HepG2 (cell line): Measurements from ENCODE around the gene PELI1. TPM values are rescaled to one million over a fixed set of nuclear protein-coding genes. Genes with fewer than 3 reads are reported as not detected.

Experiments used
- HMG20B ChIP-seq: conservative IDR thresholded peaks from 2 replicates; pipeline ENCODE4 v1.6.1; 2016; ENCODE audit warnings: missing genetic modification reagents, missing compliant biosample characterization
- HOXA5 ChIP-seq: sonication (generic); formaldehyde crosslinking; IDR thresholded peaks from 2 replicates; pipeline ENCODE4 v1.4.0; 2020; ENCODE audit warnings: missing genetic modification reagents
- REPIN1 ChIP-seq: sonication (generic); formaldehyde crosslinking; IDR thresholded peaks from 2 replicates; pipeline ENCODE4 v1.8.0; 2022; ENCODE audit warnings: missing genetic modification reagents, low read depth, mild to moderate bottlenecking, borderline replicate concordance
- SNAPC4 ChIP-seq: sonication (generic); formaldehyde crosslinking; IDR thresholded peaks from 2 replicates; pipeline ENCODE4 v1.4.0; 2020; ENCODE audit warnings: mild to moderate bottlenecking, missing genetic modification reagents
- ZNF44 ChIP-seq: sonication (generic); formaldehyde crosslinking; IDR thresholded peaks from 2 replicates; pipeline ENCODE4 v1.5.1; 2020; ENCODE audit warnings: mild to moderate bottlenecking, missing genetic modification reagents
- ZNF747 ChIP-seq: sonication (generic); formaldehyde crosslinking; IDR thresholded peaks from 2 replicates; pipeline ENCODE4 v1.8.1; 2023; ENCODE audit warnings: missing genetic modification reagents, mild to moderate bottlenecking, borderline replicate concordance
- polyA plus RNA-seq, 8 experiments: library from polyadenylated mRNA; depleted of rRNA in 3 of 8; stranded (reverse) in 7 of 8; unstranded in 1 of 8; fragments of >200 nt; fragmentation: Illumina TruSeq in 4 of 8; extraction: Trizol in 4 of 8; gene quantifications; 2 replicates each; pipeline versions ENCODE4 v1.2.1 to v1.2.3, GENCODE V29; 2011 to 2016; ENCODE audit warnings: low read depth in 4 of 8, missing spikeins in 1 of 8, mixed read lengths in 1 of 8; ENCODE audit not compliant: insufficient read depth in 1 of 8
- total RNA-seq, 5 experiments: library from RNA; depleted of rRNA; stranded (reverse); fragments of >200 nt; fragmentation: Illumina TruSeq; extraction: Trizol; gene quantifications; 2 replicates each; pipeline ENCODE4 v1.2.3, GENCODE V29; 2016; ENCODE audit warnings: low read depth in 1 of 5
- TF ChIP-seq, protein P1 (sequence below): IDR thresholded peaks from 2 replicates; pipeline ENCODE4 v1.6.1; 2016; ENCODE audit warnings: missing compliant biosample characterization, missing genetic modification reagents, borderline replicate concordance
- TF ChIP-seq, protein P2 (sequence below): sonication (generic); formaldehyde crosslinking; IDR thresholded peaks from 2 replicates; pipeline ENCODE4 v1.5.0; 2020; ENCODE audit warnings: mild to moderate bottlenecking, missing genetic modification reagents, borderline replicate concordance

The PELI1 gene
- total and polyA plus RNA-seq, 2 of the 13 experiments (the other 11 are each of a cell fraction or from before 2014, with no cell fraction given) = 12.5 to 16.2 TPM

- no peak for TF ChIP-seq SNAPC4 (CRISPR knock-in tag)
- TF ChIP-seq ZNF747 = no peak
- TF ChIP-seq, protein P1, sequence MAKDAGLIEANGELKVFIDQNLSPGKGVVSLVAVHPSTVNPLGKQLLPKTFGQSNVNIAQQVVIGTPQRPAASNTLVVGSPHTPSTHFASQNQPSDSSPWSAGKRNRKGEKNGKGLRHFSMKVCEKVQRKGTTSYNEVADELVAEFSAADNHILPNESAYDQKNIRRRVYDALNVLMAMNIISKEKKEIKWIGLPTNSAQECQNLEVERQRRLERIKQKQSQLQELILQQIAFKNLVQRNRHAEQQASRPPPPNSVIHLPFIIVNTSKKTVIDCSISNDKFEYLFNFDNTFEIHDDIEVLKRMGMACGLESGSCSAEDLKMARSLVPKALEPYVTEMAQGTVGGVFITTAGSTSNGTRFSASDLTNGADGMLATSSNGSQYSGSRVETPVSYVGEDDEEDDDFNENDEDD = no peak
- no peak for TF ChIP-seq ZNF44 (CRISPR knock-in tag)
- no peak for TF ChIP-seq HMG20B (CRISPR knock-in tag)
- TF ChIP-seq HOXA5 (CRISPR knock-in tag) = no peak
- TF ChIP-seq, protein P2, sequence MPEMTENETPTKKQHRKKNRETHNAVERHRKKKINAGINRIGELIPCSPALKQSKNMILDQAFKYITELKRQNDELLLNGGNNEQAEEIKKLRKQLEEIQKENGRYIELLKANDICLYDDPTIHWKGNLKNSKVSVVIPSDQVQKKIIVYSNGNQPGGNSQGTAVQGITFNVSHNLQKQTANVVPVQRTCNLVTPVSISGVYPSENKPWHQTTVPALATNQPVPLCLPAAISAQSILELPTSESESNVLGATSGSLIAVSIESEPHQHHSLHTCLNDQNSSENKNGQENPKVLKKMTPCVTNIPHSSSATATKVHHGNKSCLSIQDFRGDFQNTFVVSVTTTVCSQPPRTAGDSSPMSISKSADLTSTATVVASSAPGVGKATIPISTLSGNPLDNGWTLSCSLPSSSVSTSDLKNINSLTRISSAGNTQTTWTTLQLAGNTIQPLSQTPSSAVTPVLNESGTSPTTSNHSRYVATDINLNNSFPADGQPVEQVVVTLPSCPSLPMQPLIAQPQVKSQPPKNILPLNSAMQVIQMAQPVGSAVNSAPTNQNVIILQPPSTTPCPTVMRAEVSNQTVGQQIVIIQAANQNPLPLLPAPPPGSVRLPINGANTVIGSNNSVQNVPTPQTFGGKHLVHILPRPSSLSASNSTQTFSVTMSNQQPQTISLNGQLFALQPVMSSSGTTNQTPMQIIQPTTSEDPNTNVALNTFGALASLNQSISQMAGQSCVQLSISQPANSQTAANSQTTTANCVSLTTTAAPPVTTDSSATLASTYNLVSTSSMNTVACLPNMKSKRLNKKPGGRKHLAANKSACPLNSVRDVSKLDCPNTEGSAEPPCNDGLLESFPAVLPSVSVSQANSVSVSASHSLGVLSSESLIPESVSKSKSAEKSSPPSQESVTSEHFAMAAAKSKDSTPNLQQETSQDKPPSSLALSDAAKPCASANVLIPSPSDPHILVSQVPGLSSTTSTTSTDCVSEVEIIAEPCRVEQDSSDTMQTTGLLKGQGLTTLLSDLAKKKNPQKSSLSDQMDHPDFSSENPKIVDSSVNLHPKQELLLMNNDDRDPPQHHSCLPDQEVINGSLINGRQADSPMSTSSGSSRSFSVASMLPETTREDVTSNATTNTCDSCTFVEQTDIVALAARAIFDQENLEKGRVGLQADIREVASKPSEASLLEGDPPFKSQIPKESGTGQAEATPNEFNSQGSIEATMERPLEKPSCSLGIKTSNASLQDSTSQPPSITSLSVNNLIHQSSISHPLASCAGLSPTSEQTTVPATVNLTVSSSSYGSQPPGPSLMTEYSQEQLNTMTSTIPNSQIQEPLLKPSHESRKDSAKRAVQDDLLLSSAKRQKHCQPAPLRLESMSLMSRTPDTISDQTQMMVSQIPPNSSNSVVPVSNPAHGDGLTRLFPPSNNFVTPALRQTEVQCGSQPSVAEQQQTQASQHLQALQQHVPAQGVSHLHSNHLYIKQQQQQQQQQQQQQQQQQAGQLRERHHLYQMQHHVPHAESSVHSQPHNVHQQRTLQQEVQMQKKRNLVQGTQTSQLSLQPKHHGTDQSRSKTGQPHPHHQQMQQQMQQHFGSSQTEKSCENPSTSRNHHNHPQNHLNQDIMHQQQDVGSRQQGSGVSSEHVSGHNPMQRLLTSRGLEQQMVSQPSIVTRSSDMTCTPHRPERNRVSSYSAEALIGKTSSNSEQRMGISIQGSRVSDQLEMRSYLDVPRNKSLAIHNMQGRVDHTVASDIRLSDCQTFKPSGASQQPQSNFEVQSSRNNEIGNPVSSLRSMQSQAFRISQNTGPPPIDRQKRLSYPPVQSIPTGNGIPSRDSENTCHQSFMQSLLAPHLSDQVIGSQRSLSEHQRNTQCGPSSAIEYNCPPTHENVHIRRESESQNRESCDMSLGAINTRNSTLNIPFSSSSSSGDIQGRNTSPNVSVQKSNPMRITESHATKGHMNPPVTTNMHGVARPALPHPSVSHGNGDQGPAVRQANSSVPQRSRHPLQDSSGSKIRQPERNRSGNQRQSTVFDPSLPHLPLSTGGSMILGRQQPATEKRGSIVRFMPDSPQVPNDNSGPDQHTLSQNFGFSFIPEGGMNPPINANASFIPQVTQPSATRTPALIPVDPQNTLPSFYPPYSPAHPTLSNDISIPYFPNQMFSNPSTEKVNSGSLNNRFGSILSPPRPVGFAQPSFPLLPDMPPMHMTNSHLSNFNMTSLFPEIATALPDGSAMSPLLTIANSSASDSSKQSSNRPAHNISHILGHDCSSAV = no peak
- TF ChIP-seq REPIN1 = no peak
Measured at GRCh38 chr2:64139956-64140355, 4.3 kb downstream of the PELI1 start (continued).
